Measurements from ENCODE around the gene HEATR5B.
"Not testable (repeated sequence)": the region's sequence is repeated elsewhere in the genome, so short reads cannot be mapped to it uniquely, and the experiment has no call there.

The HEATR5B gene

GRCh38 chr2:36952748-36953197 lies 131.4 kb downstream of the HEATR5B start:
- no peak for DNase-seq (ENCODE audit: low read depth)
- H3K4me3 ChIP-seq (ENCODE audit: low read depth, low read length): no peak overlapping the region
- TF ChIP-seq MYC (IDR thresholded peaks at IDR 0.05; ENCODE audit: low read depth, low read length) (no peak), POLR2A (IDR thresholded peaks at IDR 0.05; ENCODE audit: extremely low read depth, insufficient read length) (no peak)

- DNase-seq (ENCODE audit: low read depth): peak; percentile 19
- no peak overlapping the region for H3K4me3 ChIP-seq (ENCODE audit: low read depth, low read length)
- TF ChIP-seq CTCF (IDR thresholded peaks at IDR 0.05; ENCODE audit: low read depth, low read length) (no peak), MYC (IDR thresholded peaks at IDR 0.05; ENCODE audit: low read depth, low read length) (no peak), MAX (IDR thresholded peaks at IDR 0.05; ENCODE audit: low read depth, low read length) (no peak), POLR2A (IDR thresholded peaks at IDR 0.05; ENCODE audit: extremely low read depth, insufficient read length) (no peak)
Observed at GRCh38 chr2:36951574-36951973, 132.6 kb downstream of the HEATR5B start.

GRCh38 chr2:36951027-36951518 lies 133.1 kb downstream of the HEATR5B start:
- no peak for DNase-seq (ENCODE audit: low read depth)
- TF ChIP-seq POLR2A (IDR thresholded peaks at IDR 0.05; ENCODE audit: extremely low read depth, insufficient read length) (no peak), MYC (IDR thresholded peaks at IDR 0.05; ENCODE audit: low read depth, low read length) (no peak), MAX (IDR thresholded peaks at IDR 0.05; ENCODE audit: low read depth, low read length) (no peak), CTCF (IDR thresholded peaks at IDR 0.05; ENCODE audit: low read depth, low read length) (no peak)
- H3K4me3 ChIP-seq (ENCODE audit: low read depth, low read length): no peak overlapping the region

- no peak for TF ChIP-seq MAX (IDR thresholded peaks at IDR 0.05; ENCODE audit: low read depth, low read length)
- TF ChIP-seq CTCF (IDR thresholded peaks at IDR 0.05; ENCODE audit: low read depth, low read length): no peak
- no peak for TF ChIP-seq MYC (IDR thresholded peaks at IDR 0.05; ENCODE audit: low read depth, low read length)
- no peak for TF ChIP-seq POLR2A (IDR thresholded peaks at IDR 0.05; ENCODE audit: extremely low read depth, insufficient read length)
- DNase-seq (ENCODE audit: low read depth): no peak
- no peak overlapping the region for H3K4me3 ChIP-seq (ENCODE audit: low read depth, low read length)
Observed at GRCh38 chr2:36949845-36950244, 134.3 kb downstream of the HEATR5B start.

GRCh38 chr2:36945240-36945639 lies 138.9 kb downstream of the HEATR5B start:
- not testable (repeated sequence) for H3K4me3 ChIP-seq (ENCODE audit: low read depth, low read length); DNase-seq (ENCODE audit: low read depth)

GRCh38 chr2:36941867-36942266 lies 142.3 kb downstream of the HEATR5B start:
- no peak overlapping the region for H3K4me3 ChIP-seq (ENCODE audit: low read depth, low read length)
- no peak for TF ChIP-seq MYC (IDR thresholded peaks at IDR 0.05; ENCODE audit: low read depth, low read length)
- TF ChIP-seq POLR2A (IDR thresholded peaks at IDR 0.05; ENCODE audit: extremely low read depth, insufficient read length): no peak
- no peak for TF ChIP-seq CTCF (IDR thresholded peaks at IDR 0.05; ENCODE audit: low read depth, low read length)
- TF ChIP-seq MAX (IDR thresholded peaks at IDR 0.05; ENCODE audit: low read depth, low read length): no peak
- no peak for DNase-seq (ENCODE audit: low read depth)

GRCh38 chr2:36936526-36936925 lies 147.6 kb downstream of the HEATR5B start:
- not testable (repeated sequence) for H3K4me3 ChIP-seq (ENCODE audit: low read depth, low read length); DNase-seq (ENCODE audit: low read depth)

- H3K4me3 ChIP-seq (ENCODE audit: low read depth, low read length); DNase-seq (ENCODE audit: low read depth): not testable (repeated sequence)
Observed at GRCh38 chr2:36931688-36932087, 152.5 kb downstream of the HEATR5B start.
